ENCODE results near the gene SCNM1. TPM values are rescaled to one million over a fixed set of nuclear protein-coding genes. Genes with fewer than 3 reads are reported as not detected.
A peak's percentile ranks its signal among the peaks of the same experiment; 100 is the strongest.

Gene SCNM1
- total and polyA plus RNA-seq, 9 of the 15 experiments (the other 6 are each of a cell fraction or from before 2014, with no cell fraction given): 17.2 to 204 (median 63.0) TPM

DNA sequence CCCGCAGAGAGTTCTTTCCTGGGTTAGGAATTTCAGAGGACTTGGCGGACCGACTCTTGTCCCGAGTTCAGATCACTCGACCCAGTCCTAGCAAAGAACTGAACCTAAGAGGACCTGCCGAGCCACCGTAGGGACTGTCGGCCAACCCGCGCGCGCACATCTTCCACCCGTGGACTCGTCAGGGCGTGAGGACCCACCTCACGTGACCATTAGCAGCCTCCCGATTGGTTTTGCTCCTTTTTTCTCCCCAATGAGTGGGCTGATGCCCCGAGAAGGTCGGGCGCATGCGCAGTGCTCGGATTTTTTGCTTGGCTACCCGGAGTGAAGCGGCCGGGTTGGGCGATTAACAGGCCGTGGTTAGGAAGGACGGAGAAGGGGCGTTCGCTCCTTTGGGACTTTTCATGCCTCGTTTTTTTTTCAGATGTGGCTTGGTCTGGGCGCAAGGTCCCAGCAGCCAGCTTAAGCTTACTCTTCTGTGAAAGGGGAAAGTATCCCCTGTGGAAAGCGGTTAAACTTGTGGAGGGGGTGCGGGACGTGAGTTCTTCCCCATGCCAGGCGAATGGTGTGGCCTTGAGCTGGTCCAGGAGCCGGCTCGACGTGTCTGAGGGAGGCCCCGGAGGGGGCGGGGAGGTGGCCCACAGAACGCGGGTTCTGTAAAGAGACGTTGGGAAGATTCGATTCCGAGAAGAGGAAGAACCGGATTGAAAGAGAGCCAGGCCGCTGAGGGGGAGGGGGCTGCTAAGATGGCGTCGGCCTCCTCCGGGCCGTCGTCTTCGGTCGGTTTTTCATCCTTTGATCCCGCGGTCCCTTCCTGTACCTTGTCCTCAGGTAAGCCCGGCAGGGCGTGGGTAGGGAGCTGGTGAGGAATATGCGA, 32.5 kb downstream of the SCNM1 start, which contains the start of gene PIP5K1A (continued):
- TF ChIP-seq, protein P1, sequence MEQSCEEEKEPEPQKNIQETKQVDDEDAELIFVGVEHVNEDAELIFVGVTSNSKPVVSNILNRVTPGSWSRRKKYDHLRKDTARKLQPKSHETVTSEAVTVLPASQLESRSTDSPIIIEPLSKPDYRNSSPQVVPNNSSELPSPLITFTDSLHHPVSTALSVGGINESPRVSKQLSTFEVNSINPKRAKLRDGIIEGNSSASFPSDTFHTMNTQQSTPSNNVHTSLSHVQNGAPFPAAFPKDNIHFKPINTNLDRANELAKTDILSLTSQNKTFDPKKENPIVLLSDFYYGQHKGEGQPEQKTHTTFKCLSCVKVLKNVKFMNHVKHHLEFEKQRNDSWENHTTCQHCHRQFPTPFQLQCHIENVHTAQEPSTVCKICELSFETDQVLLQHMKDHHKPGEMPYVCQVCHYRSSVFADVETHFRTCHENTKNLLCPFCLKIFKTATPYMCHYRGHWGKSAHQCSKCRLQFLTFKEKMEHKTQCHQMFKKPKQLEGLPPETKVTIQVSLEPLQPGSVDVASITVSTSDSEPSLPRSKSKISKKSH (CRISPR knock-in tag; IDR thresholded peaks at IDR 0.05): no peak
- TF ChIP-seq, protein P2, sequence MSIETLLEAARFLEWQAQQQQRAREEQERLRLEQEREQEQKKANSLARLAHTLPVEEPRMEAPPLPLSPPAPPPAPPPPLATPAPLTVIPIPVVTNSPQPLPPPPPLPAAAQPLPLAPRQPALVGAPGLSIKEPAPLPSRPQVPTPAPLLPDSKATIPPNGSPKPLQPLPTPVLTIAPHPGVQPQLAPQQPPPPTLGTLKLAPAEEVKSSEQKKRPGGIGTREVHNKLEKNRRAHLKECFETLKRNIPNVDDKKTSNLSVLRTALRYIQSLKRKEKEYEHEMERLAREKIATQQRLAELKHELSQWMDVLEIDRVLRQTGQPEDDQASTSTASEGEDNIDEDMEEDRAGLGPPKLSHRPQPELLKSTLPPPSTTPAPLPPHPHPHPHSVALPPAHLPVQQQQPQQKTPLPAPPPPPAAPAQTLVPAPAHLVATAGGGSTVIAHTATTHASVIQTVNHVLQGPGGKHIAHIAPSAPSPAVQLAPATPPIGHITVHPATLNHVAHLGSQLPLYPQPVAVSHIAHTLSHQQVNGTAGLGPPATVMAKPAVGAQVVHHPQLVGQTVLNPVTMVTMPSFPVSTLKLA (conservative IDR thresholded peaks at IDR 0.05): peak in 1 of 2 experiments; percentile 29; a peak in 1 of 4 replicates
- peak; percentile 91 for TF ChIP-seq MTA3 (IDR thresholded peaks at IDR 0.05; ENCODE audit: borderline replicate concordance)
- no peak for TF ChIP-seq BRD4 (IDR thresholded peaks at IDR 0.05)
- peak; percentile 72 for TF ChIP-seq POLR2AphosphoS5 (IDR thresholded peaks at IDR 0.05; ENCODE audit: control insufficient read depth, insufficient read depth, low read depth, low read length)
- no peak for TF ChIP-seq BMI1 (IDR thresholded peaks at IDR 0.05; ENCODE audit: low read length)
- no peak for TF ChIP-seq RBM14 (IDR thresholded peaks at IDR 0.05; ENCODE audit: borderline replicate concordance, insufficient read depth, low read depth, low read length)
- no peak for TF ChIP-seq SNRNP70 (optimal IDR thresholded peaks at IDR 0.05; ENCODE audit: low read depth, low read length)
- TF ChIP-seq ZNF699 (CRISPR knock-in tag; IDR thresholded peaks at IDR 0.05; ENCODE audit: insufficient replicate concordance): no peak
- TF ChIP-seq LEF1 (IDR thresholded peaks at IDR 0.05): 0 out of 2 replicates have a peak, but pooled peaks have one; percentile 32
- TF ChIP-seq NEUROD1 (IDR thresholded peaks at IDR 0.05; ENCODE audit: borderline replicate concordance, low read depth, low read length, partially characterized antibody): no peak
- TF ChIP-seq ZNF3 (CRISPR knock-in tag; IDR thresholded peaks at IDR 0.05): no peak
- 0 out of 4 replicates have a peak, but pooled peaks of 1 of the 2 experiments have one; percentile 39 for TF ChIP-seq RCOR1 (IDR thresholded peaks at IDR 0.05; ENCODE audit: borderline replicate concordance in 1 of 2, low read depth in 2 of 2, low read length in 2 of 2)
- no peak for TF ChIP-seq ZNF589 (CRISPR knock-in tag; IDR thresholded peaks at IDR 0.05; ENCODE audit: low read depth)
- TF ChIP-seq, protein P3, sequence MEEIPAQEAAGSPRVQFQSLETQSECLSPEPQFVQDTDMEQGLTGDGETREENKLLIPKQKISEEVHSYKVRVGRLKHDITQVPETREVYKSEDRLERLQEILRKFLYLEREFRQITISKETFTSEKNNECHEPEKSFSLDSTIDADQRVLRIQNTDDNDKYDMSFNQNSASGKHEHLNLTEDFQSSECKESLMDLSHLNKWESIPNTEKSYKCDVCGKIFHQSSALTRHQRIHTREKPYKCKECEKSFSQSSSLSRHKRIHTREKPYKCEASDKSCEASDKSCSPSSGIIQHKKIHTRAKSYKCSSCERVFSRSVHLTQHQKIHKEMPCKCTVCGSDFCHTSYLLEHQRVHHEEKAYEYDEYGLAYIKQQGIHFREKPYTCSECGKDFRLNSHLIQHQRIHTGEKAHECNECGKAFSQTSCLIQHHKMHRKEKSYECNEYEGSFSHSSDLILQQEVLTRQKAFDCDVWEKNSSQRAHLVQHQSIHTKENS (CRISPR knock-in tag; IDR thresholded peaks at IDR 0.05): no peak
- 0 out of 2 replicates have a peak, but pooled peaks have one; percentile 37 for TF ChIP-seq ZNF175 (CRISPR knock-in tag; IDR thresholded peaks at IDR 0.05; ENCODE audit: low read depth)
- TF ChIP-seq, protein P4, sequence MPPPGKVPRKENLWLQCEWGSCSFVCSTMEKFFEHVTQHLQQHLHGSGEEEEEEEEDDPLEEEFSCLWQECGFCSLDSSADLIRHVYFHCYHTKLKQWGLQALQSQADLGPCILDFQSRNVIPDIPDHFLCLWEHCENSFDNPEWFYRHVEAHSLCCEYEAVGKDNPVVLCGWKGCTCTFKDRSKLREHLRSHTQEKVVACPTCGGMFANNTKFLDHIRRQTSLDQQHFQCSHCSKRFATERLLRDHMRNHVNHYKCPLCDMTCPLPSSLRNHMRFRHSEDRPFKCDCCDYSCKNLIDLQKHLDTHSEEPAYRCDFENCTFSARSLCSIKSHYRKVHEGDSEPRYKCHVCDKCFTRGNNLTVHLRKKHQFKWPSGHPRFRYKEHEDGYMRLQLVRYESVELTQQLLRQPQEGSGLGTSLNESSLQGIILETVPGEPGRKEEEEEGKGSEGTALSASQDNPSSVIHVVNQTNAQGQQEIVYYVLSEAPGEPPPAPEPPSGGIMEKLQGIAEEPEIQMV (tag; conservative IDR thresholded peaks at IDR 0.05; ENCODE audit: low read depth): no peak
- TF ChIP-seq ZNF384 (IDR thresholded peaks at IDR 0.05; ENCODE audit: low read depth, low read length): peak; percentile 49; the same call in 1 of the 2 replicates
- TF ChIP-seq NCOA4 (IDR thresholded peaks at IDR 0.05; ENCODE audit: partially characterized antibody): no peak
- TF ChIP-seq ZC3H4 (CRISPR knock-in tag; IDR thresholded peaks at IDR 0.05; ENCODE audit: borderline replicate concordance): no peak
- TF ChIP-seq NR2F6 (CRISPR knock-in tag; IDR thresholded peaks at IDR 0.05): no peak
- TF ChIP-seq MAFF (IDR thresholded peaks at IDR 0.05; ENCODE audit: low read length): no peak
